Caco-2 (cell line): ENCODE measurements around the gene NASP. TPM values are rescaled to one million over a fixed set of nuclear protein-coding genes. Genes with fewer than 3 reads are reported as not detected.
A peak's percentile ranks its signal among the peaks of the same experiment; 100 is the strongest.

Experiments
- BruUV-seq: library from RNA; stranded (reverse); fragments of 400-500 nt; replicated peaks from 2 replicates; lab custom pipeline; 2021; lab: Mats Ljungman, UMichigan
- CTCF ChIA-PET: fragments of 300-600 bp; sonication (Branson Sonifier 250); formaldehyde crosslinking; loops from one replicate; lab custom pipeline; 2022; ENCODE audit warnings: antibody characterized with exemption; lab: Charles Lee
- POLR2A ChIA-PET: fragments of 300-600 bp; sonication (Branson Sonifier 250); formaldehyde crosslinking; loops from one replicate; lab custom pipeline; 2022; ENCODE audit warnings: antibody characterized with exemption; lab: Charles Lee
- DNase-seq, 2 experiments: peaks; one replicate each; pipeline versions ENCODE4 v3.0.0 to v3.0.0-alpha.2; 2020 to 2022
- H3K27me3 ChIP-seq: replicated peaks from 2 replicates; pipeline ENCODE4 v1.6.0; 2011; ENCODE audit warnings: low read length; ENCODE audit not compliant: control insufficient read depth, insufficient read depth
- H3K36me3 ChIP-seq: 2 replicates; pipeline ENCODE4 v1.5.1; 2011; ENCODE audit warnings: low read length; ENCODE audit not compliant: control insufficient read depth, insufficient read depth
- H3K4me1 ChIP-seq: fragments of 250-450 bp; sonication (Bioruptor Pico); 2 replicates; pipeline ENCODE4 v1.5.1; 2020; ENCODE audit warnings: mild to moderate bottlenecking
- H3K4me3 ChIP-seq: 2 replicates; pipeline ENCODE4 v1.5.1; 2011; ENCODE audit warnings: low read depth, mild to moderate bottlenecking, control low read depth, low read length
- H3K9me3 ChIP-seq: fragments of 250-450 bp; sonication (Bioruptor Pico); 2 replicates; pipeline ENCODE4 v1.5.1; 2020; ENCODE audit warnings: mild to moderate bottlenecking, moderate library complexity
- H3K27ac Mint-ChIP-seq: one replicate; pipeline ENCODE4 v1.8.0; 2022; ENCODE audit warnings: mixed read lengths; ENCODE audit not compliant: unreplicated experiment
- H3K27me3 Mint-ChIP-seq: one replicate; pipeline ENCODE4 v1.8.0; 2022; ENCODE audit warnings: mixed read lengths; ENCODE audit not compliant: insufficient read depth, unreplicated experiment
- H3K36me3 Mint-ChIP-seq: one replicate; pipeline ENCODE4 v1.8.0; 2022; ENCODE audit warnings: mild to moderate bottlenecking, mixed read lengths; ENCODE audit not compliant: insufficient read depth, unreplicated experiment
- H3K4me1 Mint-ChIP-seq: one replicate; pipeline ENCODE4 v1.8.0; 2022; ENCODE audit warnings: low read depth, mixed read lengths; ENCODE audit not compliant: unreplicated experiment
- H3K4me3 Mint-ChIP-seq: one replicate; pipeline ENCODE4 v1.8.0; 2022; ENCODE audit warnings: mild to moderate bottlenecking, moderate library complexity, mixed read lengths; ENCODE audit not compliant: unreplicated experiment
- H3K9me3 Mint-ChIP-seq: one replicate; pipeline ENCODE4 v1.8.0; 2022; ENCODE audit warnings: mixed read lengths; ENCODE audit not compliant: unreplicated experiment
- intact Hi-C: fragments of 100-400 bp; cut with micrococcal nuclease; formaldehyde crosslinking; loops from one replicate; pipeline ENCODE4 v1.10.0; 2022; ENCODE audit not compliant: unreplicated experiment
- total RNA-seq: library from RNA; stranded (reverse); gene quantifications from 2 replicates; pipeline ENCODE4 v1.2.3, GENCODE V29; 2022
- TF ChIP-seq, protein P1 (sequence below), 2 experiments: fragments of 200-600 bp in 1 of 2; IDR thresholded peaks; 1 replicate in 1 of 2; 2 replicates in 1 of 2; pipeline versions ENCODE4 v1.5.1 to v1.8.0; 2011 to 2022; ENCODE audit warnings: antibody characterized with exemption in 1 of 2, control low read depth in 1 of 2, inconsistent platforms in 1 of 2, low read depth in 1 of 2, low read length in 1 of 2, mild to moderate bottlenecking in 1 of 2, moderate library complexity in 1 of 2; ENCODE audit not compliant: insufficient read depth in 1 of 2, severe bottlenecking in 1 of 2, unreplicated experiment in 1 of 2

The NASP gene
- total RNA-seq, 1 experiment from 2014 or later: 183 TPM

DNA sequence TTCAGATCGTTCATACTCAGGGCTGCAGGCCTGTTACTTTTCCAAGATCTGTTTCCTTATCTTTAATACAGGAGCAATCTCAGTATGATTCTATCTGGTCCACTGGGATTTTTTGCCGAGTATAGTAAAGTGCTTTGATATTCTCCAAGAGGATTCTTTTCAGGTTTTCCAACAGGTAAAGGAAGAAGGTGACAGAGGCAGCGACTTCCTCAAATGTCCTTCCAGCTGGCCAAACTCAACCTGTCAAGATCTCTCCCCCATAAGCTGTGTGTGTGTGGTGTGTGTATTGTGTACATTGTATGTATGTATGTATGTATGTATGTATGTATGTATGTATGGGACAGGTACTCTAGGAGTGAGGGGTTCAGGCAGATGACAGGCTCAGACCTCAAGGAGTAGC lies 32.2 kb upstream of the NASP start:
- no peaks in the 10 kb centered on the region for H3K9me3 ChIP-seq
- H3K4me3 ChIP-seq: peak overlapping the region; percentile 81
- H3K9me3 Mint-ChIP-seq: no peaks in the 10 kb centered on the region
- POLR2A ChIA-PET: interaction anchor here (1.3 to 2.4 kb wide), 3 partner anchors 9 to 31 kb away, joined by 8 to 40 read pairs (median 9); partner anchors contain the start of gene PRDX1
- peaks cover 47% of the 10 kb centered on the region for H3K36me3 Mint-ChIP-seq
- no TSS peak for BruUV-seq
- peak overlapping the region; percentile 95 for H3K4me3 Mint-ChIP-seq
- H3K27ac Mint-ChIP-seq: peak overlapping the region; percentile 90
- TF ChIP-seq, protein P1, sequence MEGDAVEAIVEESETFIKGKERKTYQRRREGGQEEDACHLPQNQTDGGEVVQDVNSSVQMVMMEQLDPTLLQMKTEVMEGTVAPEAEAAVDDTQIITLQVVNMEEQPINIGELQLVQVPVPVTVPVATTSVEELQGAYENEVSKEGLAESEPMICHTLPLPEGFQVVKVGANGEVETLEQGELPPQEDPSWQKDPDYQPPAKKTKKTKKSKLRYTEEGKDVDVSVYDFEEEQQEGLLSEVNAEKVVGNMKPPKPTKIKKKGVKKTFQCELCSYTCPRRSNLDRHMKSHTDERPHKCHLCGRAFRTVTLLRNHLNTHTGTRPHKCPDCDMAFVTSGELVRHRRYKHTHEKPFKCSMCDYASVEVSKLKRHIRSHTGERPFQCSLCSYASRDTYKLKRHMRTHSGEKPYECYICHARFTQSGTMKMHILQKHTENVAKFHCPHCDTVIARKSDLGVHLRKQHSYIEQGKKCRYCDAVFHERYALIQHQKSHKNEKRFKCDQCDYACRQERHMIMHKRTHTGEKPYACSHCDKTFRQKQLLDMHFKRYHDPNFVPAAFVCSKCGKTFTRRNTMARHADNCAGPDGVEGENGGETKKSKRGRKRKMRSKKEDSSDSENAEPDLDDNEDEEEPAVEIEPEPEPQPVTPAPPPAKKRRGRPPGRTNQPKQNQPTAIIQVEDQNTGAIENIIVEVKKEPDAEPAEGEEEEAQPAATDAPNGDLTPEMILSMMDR (IDR thresholded peaks at IDR 0.05; ENCODE audit: insufficient read depth in 1 of 2, low read depth in 1 of 2, low read length in 1 of 2, severe bottlenecking in 1 of 2, unreplicated experiment in 1 of 2): no peak
- CTCF ChIA-PET: interaction anchor here (0.9 to 1.4 kb wide), 5 partner anchors 10 to 32 kb away, joined by 3 to 12 read pairs (median 4); partner anchors contain the start of genes NASP and PRDX1
- no peaks in the 10 kb centered on the region for H3K27me3 ChIP-seq
- peaks cover 6% of the 10 kb centered on the region for H3K4me1 Mint-ChIP-seq
- intact Hi-C loops: loop anchor here (1.0 to 2.0 kb wide), 2 partner anchors 19 to 31 kb away; partner anchors contain the start of gene PRDX1
- H3K27me3 Mint-ChIP-seq: no peaks in the 10 kb centered on the region
- no peak for DNase-seq
- 0 out of 2 replicates have a peak, but pooled peaks cover 2% of the 10 kb centered on the region for H3K36me3 ChIP-seq
- H3K4me1 ChIP-seq: no peaks in the 10 kb centered on the region

DNA sequence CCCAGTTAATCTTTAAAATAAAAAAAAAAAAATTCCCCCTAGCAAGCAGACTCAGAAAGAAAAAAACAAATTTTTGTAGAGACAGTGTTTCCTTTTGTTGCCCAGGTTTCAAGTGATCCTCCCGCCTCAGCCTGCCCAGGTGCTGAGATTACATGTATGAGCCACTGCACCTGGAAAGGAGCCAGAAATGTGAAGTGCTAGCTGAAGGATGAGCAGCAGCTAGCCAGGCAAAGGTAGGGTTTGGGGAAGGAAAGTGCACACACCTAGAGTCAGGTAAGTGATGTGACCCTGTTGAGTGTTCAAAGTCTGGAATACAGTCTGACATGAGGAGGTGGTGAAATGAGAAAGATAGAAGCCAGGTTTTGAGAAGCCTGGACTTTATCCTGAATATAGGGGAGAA lies 31.5 kb upstream of the NASP start:
- Histone ChIP-seq H3K27me3 (no peaks in the 10 kb centered on the region), H3K4me3 (no peak overlapping the region; the same call in 1 of the 2 replicates), H3K36me3 (0 out of 2 replicates have a peak, but pooled peaks cover 2% of the 10 kb centered on the region), H3K4me1 (no peaks in the 10 kb centered on the region), H3K9me3 (no peaks in the 10 kb centered on the region)
- Mint-ChIP-seq H3K9me3 (no peaks in the 10 kb centered on the region), H3K27ac (no peak overlapping the region), H3K4me1 (peaks cover 6% of the 10 kb centered on the region), H3K27me3 (no peaks in the 10 kb centered on the region), H3K36me3 (peaks cover 48% of the 10 kb centered on the region), H3K4me3 (peak overlapping the region; percentile 95)
- no TSS peak for BruUV-seq
- ChIA-PET POLR2A (interaction anchor here (2.4 kb wide), 1 partner anchor 31 kb away, joined by 40 read pairs; the partner anchor contains the start of gene PRDX1), CTCF (no interaction called here)
- TF ChIP-seq, protein P1 (IDR thresholded peaks at IDR 0.05; ENCODE audit: insufficient read depth in 1 of 2, low read depth in 1 of 2, low read length in 1 of 2, severe bottlenecking in 1 of 2, unreplicated experiment in 1 of 2): no peak
- no peak for DNase-seq
- intact Hi-C loops: no loop called here

DNA sequence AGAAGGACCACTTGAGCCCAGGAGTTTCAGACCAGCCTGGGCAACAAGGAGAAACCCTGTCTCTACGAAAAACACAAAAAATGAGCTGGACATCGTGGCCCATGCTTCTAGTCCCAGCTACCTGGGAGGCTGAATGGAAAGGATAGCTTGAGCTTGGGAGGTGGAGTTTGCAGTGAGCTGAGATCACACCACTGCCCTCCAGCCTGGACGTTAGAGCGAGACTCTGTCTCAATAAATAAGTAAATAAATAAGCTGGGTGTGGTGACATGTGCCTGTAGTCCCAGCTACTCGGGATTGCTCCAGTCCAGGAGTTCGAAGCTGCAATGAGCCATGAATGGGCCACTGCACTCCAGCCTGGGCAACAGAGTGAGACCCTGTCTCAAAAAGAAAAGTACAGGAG lies 29.6 kb upstream of the NASP start:
- TF ChIP-seq, protein P1 (IDR thresholded peaks at IDR 0.05; ENCODE audit: insufficient read depth in 1 of 2, low read depth in 1 of 2, low read length in 1 of 2, severe bottlenecking in 1 of 2, unreplicated experiment in 1 of 2): no peak
- no peak overlapping the region for H3K27ac Mint-ChIP-seq
- H3K4me3 Mint-ChIP-seq: no peak overlapping the region
- peaks cover 6% of the 10 kb centered on the region for H3K4me1 Mint-ChIP-seq
- intact Hi-C loops: no loop called here
- Histone ChIP-seq H3K9me3 (no peaks in the 10 kb centered on the region), H3K27me3 (no peaks in the 10 kb centered on the region), H3K4me1 (no peaks in the 10 kb centered on the region), H3K4me3 (no peak overlapping the region), H3K36me3 (0 out of 2 replicates have a peak, but pooled peaks cover 2% of the 10 kb centered on the region)
- no peaks in the 10 kb centered on the region for H3K27me3 Mint-ChIP-seq
- peaks cover 50% of the 10 kb centered on the region for H3K36me3 Mint-ChIP-seq
- H3K9me3 Mint-ChIP-seq: no peaks in the 10 kb centered on the region
- POLR2A ChIA-PET: interaction anchor here (0.7 kb wide), 1 partner anchor 33 kb away, joined by 3 read pairs; the partner anchor contains the start of gene PRDX1
- CTCF ChIA-PET: no interaction called here
- BruUV-seq: no TSS peak
- DNase-seq: no peak
